OCI-LY3 (cell line): ENCODE measurements around the gene IKZF2.

Experiments
- H2AFZ ChIP-seq: fragments of 200-600, 300-600 bp; shearing (Covaris generic); 2 replicates; pipeline ENCODE4 v1.6.0; 2014; ENCODE audit warnings: antibody characterized with exemption, low read depth, low read length
- H3K27ac ChIP-seq: fragments of 200-600, 300-600 bp; sonication (generic); 2 replicates; pipeline ENCODE4 v1.5.1; 2014; ENCODE audit warnings: mild to moderate bottlenecking, low read length, moderate library complexity, mixed read lengths
- H3K27me3 ChIP-seq: fragments of 200-600, 300-600 bp; sonication (generic); 2 replicates; pipeline ENCODE4 v1.6.1; 2014; ENCODE audit warnings: low read depth, low read length, mixed read lengths
- H3K36me3 ChIP-seq: fragments of 200-600, 300-600 bp; sonication (generic); replicated peaks from 2 replicates; pipeline ENCODE3; 2014; ENCODE audit warnings: low read depth, low read length, mixed read lengths
- H3K4me1 ChIP-seq: fragments of 300-600, 200-600 bp; sonication (generic); 2 replicates; pipeline ENCODE4 v1.6.1; 2014; ENCODE audit warnings: low read length, mixed read lengths
- H3K4me2 ChIP-seq: fragments of 200-600, 300-600 bp; sonication (generic); 2 replicates; pipeline ENCODE4 v1.6.1; 2014; ENCODE audit warnings: low read length, mixed read lengths
- H3K4me3 ChIP-seq: fragments of 300-600, 200-600 bp; sonication (generic); 2 replicates; pipeline ENCODE4 v1.5.1; 2014; ENCODE audit warnings: antibody characterized with exemption, mild to moderate bottlenecking, low read length, moderate library complexity
- H3K79me2 ChIP-seq: fragments of 300-600, 200-600 bp; shearing (Covaris generic); 2 replicates; pipeline ENCODE4 v1.6.1; 2014; ENCODE audit warnings: mild to moderate bottlenecking, low read length, mixed read lengths
- H3K9ac ChIP-seq: fragments of 300-600, 200-600 bp; shearing (Covaris generic); 2 replicates; pipeline ENCODE4 v1.6.0; 2014; ENCODE audit warnings: mild to moderate bottlenecking, low read length, moderate library complexity
- H3K9me3 ChIP-seq: fragments of 200-600, 300-600 bp; shearing (Covaris generic); 2 replicates; pipeline ENCODE4 v1.6.1; 2014; ENCODE audit warnings: low read length, mixed read lengths; ENCODE audit not compliant: insufficient read depth
- H4K20me1 ChIP-seq: fragments of 200-600, 300-600 bp; sonication (generic); 2 replicates; pipeline ENCODE4 v1.6.1; 2016; ENCODE audit warnings: low read length, mixed read lengths; ENCODE audit not compliant: insufficient read depth
- EZH2phosphoT487 ChIP-seq: fragments of 200-600 bp; shearing (Covaris generic); IDR thresholded peaks from 2 replicates; pipeline ENCODE4 v1.6.1; 2018; ENCODE audit warnings: antibody characterized with exemption, mixed run types, low read depth
- TF ChIP-seq, protein P1 (sequence below): fragments of 200-600, 300-600 bp; sonication (generic); IDR thresholded peaks from 2 replicates; pipeline ENCODE4 v1.5.1; 2014; ENCODE audit warnings: antibody characterized with exemption, low read length, low read depth

Gene IKZF2

GRCh38 chr2:213177679-213178078, 26.3 kb upstream of the IKZF2 start:
- Histone ChIP-seq H3K79me2 (no peaks in the 10 kb centered on the region), H3K27ac (no peak overlapping the region), H3K27me3 (no peaks in the 10 kb centered on the region), H3K36me3 (no peaks in the 10 kb centered on the region), H4K20me1 (no peaks in the 10 kb centered on the region), H3K4me3 (no peak overlapping the region), H3K9ac (no peak overlapping the region), H3K4me2 (no peak overlapping the region), H2AFZ (no peak overlapping the region), H3K4me1 (no peaks in the 10 kb centered on the region), H3K9me3 (peaks cover 2% of the 10 kb centered on the region; the same call in 1 of the 2 replicates)
- TF ChIP-seq EZH2phosphoT487: no peak
- TF ChIP-seq, protein P1, sequence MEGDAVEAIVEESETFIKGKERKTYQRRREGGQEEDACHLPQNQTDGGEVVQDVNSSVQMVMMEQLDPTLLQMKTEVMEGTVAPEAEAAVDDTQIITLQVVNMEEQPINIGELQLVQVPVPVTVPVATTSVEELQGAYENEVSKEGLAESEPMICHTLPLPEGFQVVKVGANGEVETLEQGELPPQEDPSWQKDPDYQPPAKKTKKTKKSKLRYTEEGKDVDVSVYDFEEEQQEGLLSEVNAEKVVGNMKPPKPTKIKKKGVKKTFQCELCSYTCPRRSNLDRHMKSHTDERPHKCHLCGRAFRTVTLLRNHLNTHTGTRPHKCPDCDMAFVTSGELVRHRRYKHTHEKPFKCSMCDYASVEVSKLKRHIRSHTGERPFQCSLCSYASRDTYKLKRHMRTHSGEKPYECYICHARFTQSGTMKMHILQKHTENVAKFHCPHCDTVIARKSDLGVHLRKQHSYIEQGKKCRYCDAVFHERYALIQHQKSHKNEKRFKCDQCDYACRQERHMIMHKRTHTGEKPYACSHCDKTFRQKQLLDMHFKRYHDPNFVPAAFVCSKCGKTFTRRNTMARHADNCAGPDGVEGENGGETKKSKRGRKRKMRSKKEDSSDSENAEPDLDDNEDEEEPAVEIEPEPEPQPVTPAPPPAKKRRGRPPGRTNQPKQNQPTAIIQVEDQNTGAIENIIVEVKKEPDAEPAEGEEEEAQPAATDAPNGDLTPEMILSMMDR: no peak

DNA sequence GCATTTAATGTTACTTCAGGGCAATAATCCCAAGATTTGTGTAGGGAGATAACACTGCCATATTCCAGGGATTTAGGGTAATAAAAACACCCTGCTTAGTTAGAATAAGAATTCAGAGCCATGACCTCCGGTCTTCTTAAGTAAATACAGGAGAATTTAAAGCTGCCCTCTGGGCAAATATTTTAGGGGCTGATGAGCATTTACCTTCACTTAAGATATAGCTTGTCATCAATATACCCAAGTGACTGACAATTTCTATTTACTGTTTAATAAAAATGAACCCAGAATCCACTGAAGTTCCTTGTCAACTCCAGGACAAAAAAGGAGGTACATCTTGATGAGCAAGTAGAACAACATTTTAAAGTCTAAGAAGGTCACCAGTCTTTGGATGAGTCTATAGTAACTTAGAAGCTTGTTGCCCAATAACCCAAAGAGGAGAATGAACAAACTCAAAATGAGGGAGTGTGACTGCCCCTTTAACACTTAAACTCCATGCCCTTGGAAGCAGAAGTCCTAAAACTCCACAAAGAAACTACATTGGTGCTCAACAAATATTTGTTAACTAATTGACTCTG, 24.3 kb upstream of the IKZF2 start:
- Histone ChIP-seq H3K9ac (no peak overlapping the region), H4K20me1 (no peaks in the 10 kb centered on the region), H3K27ac (no peak overlapping the region), H3K4me1 (no peaks in the 10 kb centered on the region), H3K9me3 (peaks cover 2% of the 10 kb centered on the region; the same call in 1 of the 2 replicates), H3K36me3 (no peaks in the 10 kb centered on the region), H3K79me2 (no peaks in the 10 kb centered on the region), H3K4me2 (no peak overlapping the region), H3K4me3 (no peak overlapping the region), H2AFZ (no peak overlapping the region), H3K27me3 (no peaks in the 10 kb centered on the region)
- TF ChIP-seq, protein P1: no peak
- TF ChIP-seq EZH2phosphoT487: no peak

DNA sequence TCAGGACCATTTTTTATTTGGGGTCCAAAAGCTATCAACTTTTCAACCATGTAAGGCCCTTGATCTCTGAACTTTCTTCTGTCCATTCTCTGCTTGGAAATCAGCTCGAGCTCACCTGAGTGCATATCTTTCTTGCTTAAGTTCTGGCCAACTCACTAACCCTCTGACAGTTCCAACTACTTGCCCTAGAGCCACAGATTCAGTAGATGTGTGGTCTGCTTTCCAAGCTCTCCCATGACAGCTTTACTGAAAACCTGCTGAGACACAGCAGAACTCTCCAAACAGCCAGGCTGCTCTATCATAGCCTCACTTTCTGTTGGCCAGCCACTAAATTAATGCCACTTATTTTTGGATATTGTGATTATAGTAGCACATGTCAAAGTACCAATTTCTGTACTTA, 21.2 kb upstream of the IKZF2 start:
- Histone ChIP-seq H2AFZ (no peak overlapping the region), H4K20me1 (no peaks in the 10 kb centered on the region), H3K27ac (no peak overlapping the region), H3K4me2 (no peak overlapping the region), H3K4me1 (0 out of 2 replicates have a peak, but pooled peaks cover under 1% of the 10 kb centered on the region), H3K9me3 (peaks cover under 1% of the 10 kb centered on the region; the same call in 1 of the 2 replicates), H3K36me3 (no peaks in the 10 kb centered on the region), H3K27me3 (no peaks in the 10 kb centered on the region), H3K4me3 (no peak overlapping the region), H3K9ac (no peak overlapping the region), H3K79me2 (no peaks in the 10 kb centered on the region)
- TF ChIP-seq EZH2phosphoT487: no peak
- TF ChIP-seq, protein P1: no peak

- H3K9me3 ChIP-seq: no peaks in the 10 kb centered on the region
- no peak overlapping the region for H3K4me2 ChIP-seq
- no peak overlapping the region for H3K4me3 ChIP-seq
- no peaks in the 10 kb centered on the region for H3K36me3 ChIP-seq
- no peak overlapping the region for H3K9ac ChIP-seq
- no peak overlapping the region for H2AFZ ChIP-seq
- no peak overlapping the region for H3K27ac ChIP-seq
- TF ChIP-seq EZH2phosphoT487: no peak
- TF ChIP-seq, protein P1: no peak
- no peaks in the 10 kb centered on the region for H4K20me1 ChIP-seq
- peaks cover 13% of the 10 kb centered on the region for H3K4me1 ChIP-seq
- no peaks in the 10 kb centered on the region for H3K27me3 ChIP-seq
- no peaks in the 10 kb centered on the region for H3K79me2 ChIP-seq
These were observed 19.7 kb upstream of the IKZF2 start for GRCh38 chr2:213171147-213171546.
